HG02852 (cell line): Measurements from ENCODE around the gene SART1.
A peak's percentile ranks its signal among the peaks of the same experiment; 100 is the strongest.
"Not testable (repeated sequence)": the region's sequence is repeated elsewhere in the genome, so short reads cannot be mapped to it uniquely, and the experiment has no call there.

ENCODE experiments used
- ATAC-seq: cut with Tn5 transposase; IDR thresholded peaks from one replicate; pipeline ENCODE4 v1.9.1; 2021; ENCODE audit warnings: mild to moderate bottlenecking, moderate library complexity; ENCODE audit not compliant: unreplicated experiment

SART1 gene

GRCh38 chr11:65988791-65989592 is 27.5 kb downstream of the SART1 start:
- ATAC-seq, result peak; percentile 81

- ATAC-seq, result no peak
Observed at GRCh38 chr11:65992056-65992455, 30.5 kb downstream of the SART1 start.

GRCh38 chr11:65997286-65997685 is 35.8 kb downstream of the SART1 start:
- ATAC-seq, result no peak

GRCh38 chr11:66001942-66002647 is 40.6 kb downstream of the SART1 start, which contains the start of the genes BANF1 and EIF1AD:
BANF1 (plus strand) TSS chr11:66002503; CDS start chr11:66003251, 748 bp downstream.
EIF1AD (minus strand) TSS chr11:66002157; CDS start chr11:66000389, 1,768 bp downstream.
- peak; percentile 77 for ATAC-seq

- peak; percentile 40 for ATAC-seq
Observed at GRCh38 chr11:66002648-66003225, 41.2 kb downstream of the SART1 start.

GRCh38 chr11:66003291-66003690 is 41.8 kb downstream of the SART1 start:
- ATAC-seq, result no peak

GRCh38 chr11:66004186-66004585 is 42.7 kb downstream of the SART1 start:
- no peak for ATAC-seq

GRCh38 chr11:66006134-66006890 is 44.8 kb downstream of the SART1 start:
- no peak for ATAC-seq

GRCh38 chr11:66006891-66007176 is 45.3 kb downstream of the SART1 start:
- no peak for ATAC-seq

- ATAC-seq, result no peak
Observed at GRCh38 chr11:66007201-66007634, 45.7 kb downstream of the SART1 start.

GRCh38 chr11:66008095-66008467 is 46.5 kb downstream of the SART1 start:
- no peak for ATAC-seq

- ATAC-seq, result no peak
Observed at GRCh38 chr11:66008468-66009101, 47.1 kb downstream of the SART1 start.

GRCh38 chr11:66010036-66010435 is 48.5 kb downstream of the SART1 start:
- not testable (repeated sequence) for ATAC-seq

GRCh38 chr11:66011239-66011784 is 49.8 kb downstream of the SART1 start:
- ATAC-seq, result no peak

GRCh38 chr11:66011785-66012303 is 50.3 kb downstream of the SART1 start, which contains the start of gene CST6:
CST6 (plus strand) TSS chr11:66012008; CDS start chr11:66012045, 37 bp downstream.
- no peak for ATAC-seq

GRCh38 chr11:66012371-66012945 is 50.9 kb downstream of the SART1 start:
- no peak for ATAC-seq

- no peak for ATAC-seq
Observed at GRCh38 chr11:66012946-66013761, 51.6 kb downstream of the SART1 start.

GRCh38 chr11:66013762-66014100 is 52.2 kb downstream of the SART1 start:
- ATAC-seq, result no peak
